Measurements from ENCODE around the gene ZNF548.
"Not testable (repeated sequence)": the region's sequence is repeated elsewhere in the genome, so short reads cannot be mapped to it uniquely, and the experiment has no call there.

ZNF548 gene

DNA sequence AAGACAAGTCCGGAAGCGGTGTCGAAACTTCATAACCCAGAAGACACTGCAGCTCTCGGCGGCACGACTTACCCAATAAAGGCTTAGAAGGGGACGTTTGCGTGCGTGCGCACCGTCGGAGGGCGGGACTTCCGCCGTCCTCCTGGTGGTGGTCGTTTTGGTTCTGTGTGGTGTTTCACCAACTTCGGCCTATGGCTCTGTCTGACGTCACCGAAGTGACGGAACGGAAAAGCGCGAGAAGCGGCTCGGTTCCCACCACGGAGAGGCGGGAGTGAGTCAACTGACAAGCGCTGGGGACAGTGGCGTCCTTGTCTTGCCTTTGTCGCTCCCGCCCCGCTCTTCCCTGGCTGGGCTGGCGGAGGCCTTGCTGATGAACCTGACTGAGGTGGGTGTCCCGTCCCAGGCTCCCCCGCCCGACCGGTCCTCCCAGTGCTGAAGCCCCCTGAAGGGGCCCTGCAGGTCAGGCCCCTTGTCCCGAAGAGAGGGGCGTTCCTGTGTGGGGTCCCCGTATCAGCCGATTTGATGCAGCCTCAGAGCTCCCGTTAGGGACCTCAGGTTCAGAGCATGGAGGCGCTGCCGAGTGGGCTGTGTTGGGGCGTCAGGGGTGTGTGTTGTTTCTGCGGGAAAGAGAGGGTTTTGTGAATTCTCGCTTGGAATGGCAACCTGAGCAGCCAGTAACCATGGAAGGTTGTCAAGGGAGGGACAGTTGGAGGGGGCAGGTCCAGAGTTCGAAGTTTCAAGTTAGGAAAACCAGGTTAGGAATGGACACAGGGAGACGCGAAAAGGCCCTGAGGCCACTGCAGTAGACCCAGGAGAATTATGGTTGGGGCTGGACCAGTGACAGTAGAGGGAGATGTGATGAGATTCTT is at the start of gene ZNF548:
TSS of gene ZNF548 (plus strand) at position 125 of the 869 bp plus-strand sequence. CDS start at position 371, 246 bp downstream.
- in situ Hi-C loops (cut with HindIII; ENCODE audit: low sequenced_read_pairs) = no loop called here

DNA sequence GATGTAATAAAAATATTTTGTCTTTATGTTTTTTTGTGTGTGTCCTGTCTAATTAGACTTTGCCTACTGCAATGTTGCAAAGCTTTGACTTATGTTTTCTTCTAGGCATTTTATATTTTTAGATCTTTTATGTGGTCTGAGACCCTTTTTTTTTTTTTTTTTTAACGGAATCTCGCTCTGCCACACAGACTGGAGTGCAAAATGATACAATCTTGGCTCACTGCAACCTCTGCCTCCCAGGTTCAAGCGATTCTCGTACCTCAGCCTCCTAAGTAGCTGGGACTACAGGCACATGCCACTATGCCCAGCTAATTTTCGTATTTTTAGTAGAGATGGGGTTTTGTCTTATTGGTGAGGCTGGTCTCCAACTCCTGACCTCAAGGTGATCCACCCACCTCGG is 47.1 kb upstream of the ZNF548 start:
- in situ Hi-C loops (cut with HindIII; ENCODE audit: low sequenced_read_pairs) = no loop called here

GRCh38 chr19:57348136-57348535 is 41.5 kb upstream of the ZNF548 start:
- in situ Hi-C loops (cut with HindIII; ENCODE audit: low sequenced_read_pairs) = no loop called here

DNA sequence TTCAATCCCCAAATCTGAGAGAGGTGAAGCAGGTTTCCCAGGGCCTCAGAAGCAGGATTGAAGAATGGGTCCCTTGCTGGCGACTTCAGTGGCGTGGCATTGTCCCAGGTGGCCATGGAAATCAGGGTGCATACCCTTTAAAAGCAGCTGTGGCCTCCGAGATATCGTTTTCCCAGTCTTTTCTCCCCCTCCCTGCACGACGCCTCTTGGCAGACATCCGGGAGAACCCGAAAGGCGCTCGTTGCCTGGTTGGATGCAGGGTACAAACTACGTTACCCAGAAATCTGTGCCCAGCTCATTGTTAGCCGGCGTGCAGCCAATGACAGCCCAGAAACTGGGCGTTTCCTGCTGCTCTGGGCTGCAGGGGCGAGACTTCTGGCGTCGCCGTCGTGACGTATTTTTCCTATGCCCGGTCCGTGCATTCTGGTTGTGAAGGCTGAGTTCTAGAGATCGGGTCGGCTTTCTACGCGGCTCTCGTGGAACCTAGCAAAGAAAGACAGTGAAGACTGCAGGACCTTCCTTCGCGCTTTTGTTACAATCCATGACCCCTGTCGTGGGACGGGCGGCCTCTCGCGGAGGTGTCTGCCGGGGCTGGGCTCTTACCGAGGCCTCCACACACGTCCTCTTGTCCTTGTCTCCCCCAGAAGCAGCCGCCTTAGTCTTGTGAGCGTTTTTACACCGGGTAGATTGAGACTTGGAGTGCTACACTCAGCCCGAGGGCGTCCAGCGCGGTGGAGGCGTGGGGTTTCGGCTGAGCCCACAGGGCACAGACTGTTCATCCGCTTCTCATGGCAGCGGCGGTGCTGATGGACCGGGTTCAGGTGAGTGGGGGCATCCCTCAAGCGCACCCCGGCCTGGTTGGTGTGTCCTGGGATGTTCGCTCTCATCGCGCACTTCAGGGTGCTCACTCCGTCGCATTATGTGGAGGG is 38.5 kb upstream of the ZNF548 start, which contains the start of gene ZNF304:
TSS of gene ZNF304 (plus strand) at position 395 of the 929 bp plus-strand sequence. CDS start at position 789, 394 bp downstream.
- in situ Hi-C loops (cut with HindIII; ENCODE audit: low sequenced_read_pairs) = no loop called here

- in situ Hi-C loops (cut with HindIII; ENCODE audit: low sequenced_read_pairs) = no loop called here
These were observed 37.8 kb upstream of the ZNF548 start for GRCh38 chr19:57351867-57352266.

GRCh38 chr19:57355916-57356315 is 33.7 kb upstream of the ZNF548 start:
- in situ Hi-C loops (cut with HindIII; ENCODE audit: low sequenced_read_pairs) = no loop called here

DNA sequence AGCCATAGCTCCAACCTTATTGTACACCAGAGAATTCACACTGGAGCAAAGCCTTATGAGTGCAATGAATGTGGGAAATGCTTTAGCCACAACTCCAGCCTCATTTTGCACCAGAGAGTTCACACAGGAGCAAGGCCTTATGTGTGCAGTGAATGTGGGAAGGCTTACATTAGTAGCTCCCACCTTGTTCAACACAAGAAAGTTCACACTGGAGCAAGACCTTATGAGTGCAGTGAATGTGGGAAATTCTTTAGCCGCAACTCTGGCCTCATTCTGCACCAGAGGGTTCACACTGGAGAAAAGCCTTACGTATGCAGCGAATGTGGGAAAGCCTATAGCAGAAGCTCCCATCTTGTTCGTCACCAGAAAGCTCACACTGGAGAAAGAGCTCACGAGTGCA is 32.2 kb upstream of the ZNF548 start:
- in situ Hi-C loops (cut with HindIII; ENCODE audit: low sequenced_read_pairs) = no loop called here

DNA sequence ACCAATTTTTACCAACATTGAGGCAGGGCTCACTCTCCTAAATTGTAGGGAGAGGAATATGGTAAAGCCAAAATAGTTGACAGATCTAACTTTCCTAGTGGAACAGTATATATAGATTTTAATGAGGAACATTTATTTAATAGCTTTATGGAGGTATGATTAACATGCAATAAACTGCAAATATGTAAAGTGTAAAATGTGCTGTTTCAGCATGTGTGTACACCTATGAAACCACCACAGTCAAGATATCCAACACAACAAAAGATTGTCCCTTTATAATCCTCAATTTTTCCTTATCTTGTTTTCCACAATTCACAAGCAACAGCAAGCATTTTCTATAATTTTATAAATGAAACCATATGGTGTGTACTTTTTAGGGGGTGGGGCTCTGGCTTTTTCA is 30.4 kb upstream of the ZNF548 start:
- in situ Hi-C loops (cut with HindIII; ENCODE audit: low sequenced_read_pairs) = no loop called here

- in situ Hi-C loops (cut with HindIII; ENCODE audit: low sequenced_read_pairs) = no loop called here
These were observed 27.2 kb upstream of the ZNF548 start for GRCh38 chr19:57362419-57362818.

DNA sequence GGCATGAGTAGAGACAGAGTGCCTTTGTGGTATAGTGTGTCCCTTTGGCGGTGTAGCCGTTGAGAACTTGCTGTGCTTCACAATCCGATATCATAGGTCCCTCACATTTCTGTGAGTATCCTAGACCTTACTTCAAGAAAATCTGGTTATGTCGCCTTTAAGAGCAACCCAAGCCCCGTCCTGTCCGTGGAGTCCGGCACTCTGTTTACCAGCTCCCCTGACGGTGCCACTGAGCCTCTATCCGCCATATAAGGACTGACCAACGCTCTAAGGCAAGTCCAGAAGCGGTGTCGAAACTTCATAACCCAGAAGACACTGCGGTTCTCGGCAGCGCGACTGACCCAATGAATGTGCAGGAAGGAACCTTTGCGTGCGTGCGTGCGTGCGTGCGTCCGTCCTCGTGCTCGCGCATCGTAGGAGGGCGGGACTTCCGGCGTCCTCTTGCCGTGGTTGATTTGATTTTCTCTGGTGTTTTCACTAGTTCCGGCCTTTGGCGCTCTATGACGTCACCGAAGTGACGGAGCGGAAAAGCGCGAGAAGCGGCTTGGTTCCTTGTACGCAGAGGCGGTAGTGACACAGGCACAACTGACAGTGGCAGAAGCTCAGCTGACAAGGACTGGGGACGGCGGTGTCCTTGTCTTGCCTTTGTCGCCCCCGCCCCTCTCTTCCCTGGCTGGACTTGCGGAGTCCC is 26.5 kb upstream of the ZNF548 start, which contains the start of the genes TRAPPC2B and ZNF547:
TSS of gene TRAPPC2B (plus strand) at position 555 of the 691 bp plus-strand sequence. CDS start 1,283 bp downstream, outside the sequence.
TSS of gene ZNF547 (plus strand) at position 555 of the 691 bp plus-strand sequence. CDS start 5,005 bp downstream, outside the sequence.
- in situ Hi-C loops (cut with HindIII; ENCODE audit: low sequenced_read_pairs) = no loop called here

DNA sequence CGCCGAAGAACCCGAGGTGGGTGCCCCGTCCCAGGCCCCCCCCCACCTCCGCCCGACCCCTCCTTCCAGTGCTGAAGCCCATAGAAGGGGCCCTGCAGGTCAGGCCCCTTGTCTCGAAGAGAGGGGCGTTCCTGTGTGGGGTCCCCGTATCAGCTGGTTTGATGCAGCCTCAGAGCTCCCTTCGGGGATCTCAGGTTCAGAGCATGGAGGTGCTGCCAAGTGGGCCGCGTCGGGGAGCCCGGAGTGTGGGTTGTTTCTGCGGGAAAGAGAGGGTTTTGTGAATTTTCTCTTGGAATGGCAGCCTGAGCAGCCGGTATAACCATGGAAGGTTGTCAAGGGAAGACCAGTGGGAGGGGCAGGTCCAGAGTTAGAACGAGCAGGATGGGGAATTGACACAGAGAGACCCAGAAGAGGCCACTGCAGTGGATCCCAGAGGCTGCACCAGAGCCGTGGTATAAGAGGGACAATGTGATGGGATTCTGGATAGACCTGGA is 25.9 kb upstream of the ZNF548 start:
- in situ Hi-C loops (cut with HindIII; ENCODE audit: low sequenced_read_pairs) = no loop called here

GRCh38 chr19:57366776-57367175 is 22.9 kb upstream of the ZNF548 start:
- in situ Hi-C loops (cut with HindIII; ENCODE audit: low sequenced_read_pairs) = no loop called here

- in situ Hi-C loops (cut with HindIII; ENCODE audit: low sequenced_read_pairs) = no loop called here
These were observed 15.5 kb upstream of the ZNF548 start for GRCh38 chr19:57374179-57374578.

DNA sequence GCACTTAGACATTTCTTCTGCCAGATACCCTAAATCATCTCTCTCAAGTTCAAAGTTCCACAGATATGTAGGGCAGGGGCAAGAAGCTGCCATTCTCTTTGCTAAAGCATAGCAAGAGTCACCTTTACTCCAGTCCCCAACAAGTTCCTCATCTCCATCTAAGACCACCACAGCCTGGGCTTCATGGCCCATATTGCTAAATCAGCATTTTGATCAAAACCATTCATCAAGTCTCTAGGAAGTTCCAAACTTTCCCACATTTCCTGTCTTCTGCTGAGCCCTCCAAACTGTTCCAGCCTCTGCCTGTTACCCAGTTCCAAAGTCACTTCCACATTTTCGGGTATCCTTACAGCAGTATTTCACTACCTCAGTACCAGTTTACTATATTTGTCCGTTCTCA is 15.0 kb upstream of the ZNF548 start:
- in situ Hi-C loops (cut with HindIII; ENCODE audit: low sequenced_read_pairs) = not testable (repeated sequence)

GRCh38 chr19:57376151-57376550 is 13.5 kb upstream of the ZNF548 start:
- in situ Hi-C loops (cut with HindIII; ENCODE audit: low sequenced_read_pairs) = no loop called here

- in situ Hi-C loops (cut with HindIII; ENCODE audit: low sequenced_read_pairs) = no loop called here
These were observed 12.0 kb upstream of the ZNF548 start for GRCh38 chr19:57377498-57378146.

GRCh38 chr19:57380923-57381322 is 8.7 kb upstream of the ZNF548 start:
- in situ Hi-C loops (cut with HindIII; ENCODE audit: low sequenced_read_pairs) = no loop called here

- in situ Hi-C loops (cut with HindIII; ENCODE audit: low sequenced_read_pairs) = no loop called here
These were observed 6.7 kb upstream of the ZNF548 start for GRCh38 chr19:57382806-57383488.

DNA sequence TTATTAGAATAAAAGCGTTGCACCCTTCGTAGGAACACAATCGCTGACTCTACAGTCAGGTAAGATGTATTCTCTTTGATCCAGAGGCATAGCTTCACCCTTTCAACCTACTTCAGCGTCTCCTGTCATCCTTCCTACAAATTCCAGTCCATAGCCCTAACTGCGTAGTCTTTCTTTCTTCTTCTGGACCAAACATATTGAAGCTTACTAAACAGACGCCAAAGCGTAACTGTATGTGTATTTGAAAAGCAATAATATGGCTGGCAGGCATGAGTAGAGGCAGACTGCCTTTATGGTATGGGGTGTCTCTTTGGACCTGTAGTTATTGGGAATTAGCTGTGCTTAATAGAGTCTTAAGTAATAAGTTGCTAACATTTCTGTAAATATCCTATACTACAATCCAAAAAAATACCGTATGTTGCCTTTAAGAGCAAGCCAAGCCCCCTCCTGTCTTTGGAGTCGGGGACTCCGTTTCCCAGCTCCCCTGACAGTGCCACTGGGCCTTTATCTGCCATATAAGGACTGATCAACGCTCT is 392 bp upstream of the ZNF548 start:
- in situ Hi-C loops (cut with HindIII; ENCODE audit: low sequenced_read_pairs) = no loop called here

All from DLD1 (cell line).